Osteocyte (in vitro differentiated cells): ENCODE data around the gene AAK1. TPM values are rescaled to one million over a fixed set of nuclear protein-coding genes. Genes with fewer than 3 reads are reported as not detected.

Source experiments
- DNase-seq: peaks from one replicate; pipeline ENCODE4 v3.0.0; 2021; ENCODE audit warnings: mixed read lengths; ENCODE audit not compliant: unreplicated experiment; ENCODE audit errors: extremely low spot score
- H3K27ac Mint-ChIP-seq: one replicate; pipeline ENCODE4 v1.8.0; 2021; ENCODE audit warnings: mild to moderate bottlenecking, mixed read lengths; ENCODE audit not compliant: unreplicated experiment
- H3K27me3 Mint-ChIP-seq: one replicate; pipeline ENCODE4 v1.8.0; 2021; ENCODE audit warnings: mixed read lengths; ENCODE audit not compliant: unreplicated experiment
- H3K36me3 Mint-ChIP-seq: one replicate; pipeline ENCODE4 v1.8.0; 2021; ENCODE audit warnings: mixed read lengths; ENCODE audit not compliant: unreplicated experiment
- H3K4me1 Mint-ChIP-seq: one replicate; pipeline ENCODE4 v1.8.0; 2021; ENCODE audit warnings: mixed read lengths; ENCODE audit not compliant: unreplicated experiment
- H3K4me3 Mint-ChIP-seq: one replicate; pipeline ENCODE4 v1.8.0; 2021; ENCODE audit warnings: mild to moderate bottlenecking, moderate library complexity, mixed read lengths; ENCODE audit not compliant: unreplicated experiment
- H3K9me3 Mint-ChIP-seq: one replicate; pipeline ENCODE4 v1.8.0; 2021; ENCODE audit warnings: mixed read lengths; ENCODE audit not compliant: unreplicated experiment
- total RNA-seq: library from RNA; stranded (reverse); gene quantifications from 2 replicates; pipeline ENCODE4 v1.2.1, GENCODE V29; 2021
- TF ChIP-seq, protein P1 (sequence below): fragments of 200-600 bp; sonication (generic); IDR thresholded peaks from 2 replicates; pipeline ENCODE4 v1.5.0; 2021; ENCODE audit warnings: antibody characterized with exemption, mild to moderate bottlenecking, moderate library complexity

Gene AAK1
- total RNA-seq, 1 donor from 2014 or later = 66.0 TPM

DNA sequence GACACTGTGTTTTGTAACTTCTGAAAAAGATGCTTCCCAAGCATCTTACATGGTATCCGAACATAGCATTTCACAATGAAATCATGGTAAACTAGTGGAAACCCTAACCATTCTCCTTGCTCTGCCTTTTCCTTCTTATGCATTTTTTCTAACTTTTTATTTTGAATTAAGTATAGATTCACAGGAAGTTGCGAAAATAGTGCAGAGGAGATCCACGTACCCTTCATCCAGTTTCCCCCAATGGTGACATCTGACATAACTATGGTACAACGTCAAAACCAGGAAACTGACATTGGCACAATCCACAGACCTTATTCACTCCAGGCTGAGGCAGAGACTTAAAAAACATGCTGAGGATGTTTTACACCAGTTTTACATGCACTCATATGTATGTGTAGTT lies 38.3 kb downstream of the AAK1 start:
- Mint-ChIP-seq H3K4me3 (no peak overlapping the region), H3K4me1 (peaks cover 15% of the 10 kb centered on the region), H3K36me3 (peaks cover 11% of the 10 kb centered on the region), H3K27ac (no peak overlapping the region), H3K9me3 (peaks cover 13% of the 10 kb centered on the region), H3K27me3 (no peaks in the 10 kb centered on the region)
- DNase-seq = no peak
- TF ChIP-seq, protein P1, sequence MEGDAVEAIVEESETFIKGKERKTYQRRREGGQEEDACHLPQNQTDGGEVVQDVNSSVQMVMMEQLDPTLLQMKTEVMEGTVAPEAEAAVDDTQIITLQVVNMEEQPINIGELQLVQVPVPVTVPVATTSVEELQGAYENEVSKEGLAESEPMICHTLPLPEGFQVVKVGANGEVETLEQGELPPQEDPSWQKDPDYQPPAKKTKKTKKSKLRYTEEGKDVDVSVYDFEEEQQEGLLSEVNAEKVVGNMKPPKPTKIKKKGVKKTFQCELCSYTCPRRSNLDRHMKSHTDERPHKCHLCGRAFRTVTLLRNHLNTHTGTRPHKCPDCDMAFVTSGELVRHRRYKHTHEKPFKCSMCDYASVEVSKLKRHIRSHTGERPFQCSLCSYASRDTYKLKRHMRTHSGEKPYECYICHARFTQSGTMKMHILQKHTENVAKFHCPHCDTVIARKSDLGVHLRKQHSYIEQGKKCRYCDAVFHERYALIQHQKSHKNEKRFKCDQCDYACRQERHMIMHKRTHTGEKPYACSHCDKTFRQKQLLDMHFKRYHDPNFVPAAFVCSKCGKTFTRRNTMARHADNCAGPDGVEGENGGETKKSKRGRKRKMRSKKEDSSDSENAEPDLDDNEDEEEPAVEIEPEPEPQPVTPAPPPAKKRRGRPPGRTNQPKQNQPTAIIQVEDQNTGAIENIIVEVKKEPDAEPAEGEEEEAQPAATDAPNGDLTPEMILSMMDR = no peak

DNA sequence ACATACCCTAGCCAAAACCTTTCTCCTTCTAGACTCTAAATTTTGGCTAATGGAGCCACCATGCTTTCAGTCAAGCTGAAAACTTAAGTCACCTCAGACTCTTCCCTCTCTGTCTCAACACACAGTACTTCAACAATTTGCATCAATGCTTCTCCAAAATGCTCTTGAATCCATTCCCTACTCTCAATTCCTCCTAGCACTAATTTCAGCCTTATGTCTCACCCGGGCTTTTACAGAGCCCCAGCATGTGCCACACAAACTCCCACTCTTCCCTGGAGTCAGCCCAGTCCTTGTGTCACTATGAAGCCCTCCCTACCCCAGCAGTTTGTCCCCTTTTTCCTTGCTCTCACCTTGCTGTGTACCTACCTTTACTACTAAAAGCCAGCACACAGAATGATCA lies 38.7 kb downstream of the AAK1 start:
- TF ChIP-seq, protein P1 = no peak
- Mint-ChIP-seq H3K36me3 (peaks cover 11% of the 10 kb centered on the region), H3K9me3 (peaks cover 10% of the 10 kb centered on the region), H3K4me3 (no peak overlapping the region), H3K27me3 (no peaks in the 10 kb centered on the region), H3K27ac (no peak overlapping the region), H3K4me1 (peaks cover 18% of the 10 kb centered on the region)
- no peak for DNase-seq

DNA sequence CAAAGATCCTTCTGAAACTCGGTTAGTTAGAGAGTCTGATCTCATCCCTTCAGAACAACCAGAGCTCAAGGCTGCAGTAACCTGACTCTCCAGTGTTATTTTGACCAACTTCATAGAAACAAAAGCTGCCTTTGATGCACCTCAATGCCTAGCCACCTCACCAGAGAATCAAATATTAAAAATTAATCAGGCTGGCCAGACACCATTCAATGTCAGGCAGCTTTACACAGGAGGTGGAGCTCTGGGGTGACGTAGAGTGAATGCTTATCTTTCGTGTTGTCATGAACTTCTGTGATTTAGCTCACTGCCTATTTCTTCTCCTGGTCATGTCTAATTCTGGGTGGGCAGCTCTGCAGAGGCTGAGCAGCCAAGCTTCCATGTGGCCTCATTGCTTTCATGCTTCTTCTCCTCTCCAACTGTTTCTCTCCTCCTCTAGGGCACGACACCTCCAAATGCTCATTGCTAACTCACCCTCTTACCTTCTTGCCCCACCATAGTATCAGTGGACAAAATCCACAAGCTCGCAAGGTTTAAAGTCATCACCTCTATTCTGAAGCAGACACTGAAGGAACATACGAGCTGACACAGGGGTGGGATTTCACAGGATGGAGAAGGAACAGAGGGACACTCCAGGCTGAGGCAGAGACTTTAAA lies 39.4 kb downstream of the AAK1 start:
- H3K36me3 Mint-ChIP-seq = peaks cover 11% of the 10 kb centered on the region
- no peaks in the 10 kb centered on the region for H3K27me3 Mint-ChIP-seq
- H3K4me1 Mint-ChIP-seq = peaks cover 18% of the 10 kb centered on the region
- peaks cover 10% of the 10 kb centered on the region for H3K9me3 Mint-ChIP-seq
- H3K27ac Mint-ChIP-seq = no peak overlapping the region
- DNase-seq = no peak
- TF ChIP-seq, protein P1 = no peak
- no peak overlapping the region for H3K4me3 Mint-ChIP-seq

DNA sequence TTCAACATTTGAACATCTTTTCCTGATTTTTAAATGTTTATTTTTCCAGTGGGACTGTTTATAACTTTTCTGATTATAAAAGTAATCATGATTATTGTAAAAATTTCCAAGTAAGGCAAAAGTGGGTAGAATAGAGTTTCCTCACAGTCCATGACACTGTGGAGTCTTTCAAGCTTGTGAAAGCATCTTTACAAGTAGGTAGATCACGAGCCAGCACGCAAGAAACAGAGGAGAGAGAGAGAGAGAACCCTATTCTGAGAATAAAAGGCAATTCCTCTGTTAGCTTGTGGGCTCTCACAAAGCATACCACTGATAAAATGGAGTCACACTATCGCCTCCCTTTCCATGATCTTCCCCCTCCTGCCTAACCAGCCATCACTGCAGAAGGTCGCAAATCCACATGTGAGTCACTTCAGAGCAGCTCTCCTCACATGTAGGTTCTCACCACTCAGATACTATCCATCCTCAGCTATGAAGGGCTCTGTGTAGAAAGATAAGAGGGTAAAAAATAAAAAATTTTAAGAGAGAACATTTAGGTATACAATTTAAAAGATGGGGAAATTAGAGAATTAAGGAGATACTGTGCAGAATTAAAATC lies 40.3 kb downstream of the AAK1 start:
- Mint-ChIP-seq H3K4me1 (peaks cover 16% of the 10 kb centered on the region), H3K4me3 (no peak overlapping the region), H3K27me3 (no peaks in the 10 kb centered on the region), H3K36me3 (peaks cover 9% of the 10 kb centered on the region), H3K27ac (no peak overlapping the region), H3K9me3 (peaks cover 10% of the 10 kb centered on the region)
- DNase-seq = no peak
- TF ChIP-seq, protein P1 = no peak

GRCh38 chr2:69601179-69601612 lies 42.3 kb downstream of the AAK1 start:
- peaks cover 9% of the 10 kb centered on the region for H3K36me3 Mint-ChIP-seq
- peaks cover 6% of the 10 kb centered on the region for H3K9me3 Mint-ChIP-seq
- no peak overlapping the region for H3K27ac Mint-ChIP-seq
- H3K4me3 Mint-ChIP-seq = no peak overlapping the region
- no peaks in the 10 kb centered on the region for H3K27me3 Mint-ChIP-seq
- H3K4me1 Mint-ChIP-seq = peaks cover 16% of the 10 kb centered on the region
- DNase-seq = no peak
- TF ChIP-seq, protein P1 = no peak
